LNCaP clone FGC (cell line): ENCODE results near the gene DHRS2.
A peak's percentile ranks its signal among the peaks of the same experiment; 100 is the strongest.

Experiments
- DNase-seq: peaks from one replicate; pipeline ENCODE4 v3.0.0-alpha.2; 2011; ENCODE audit warnings: low read depth
- H3K4me3 ChIP-seq: 2 replicates; pipeline ENCODE4 v1.5.1; 2011; ENCODE audit warnings: mild to moderate bottlenecking, low read depth, low read length, control low read depth
- TF ChIP-seq, protein P1 (sequence below): IDR thresholded peaks from 2 replicates; pipeline ENCODE4 v1.5.1; 2012; ENCODE audit warnings: mild to moderate bottlenecking; ENCODE audit not compliant: control insufficient read depth, insufficient read depth; ENCODE audit errors: extremely low read depth

DHRS2 gene

GRCh38 chr14:23639048-23639890, 3.1 kb downstream of the DHRS2 start:
- DNase-seq = no peak
- no peak overlapping the region for H3K4me3 ChIP-seq
- TF ChIP-seq, protein P1, sequence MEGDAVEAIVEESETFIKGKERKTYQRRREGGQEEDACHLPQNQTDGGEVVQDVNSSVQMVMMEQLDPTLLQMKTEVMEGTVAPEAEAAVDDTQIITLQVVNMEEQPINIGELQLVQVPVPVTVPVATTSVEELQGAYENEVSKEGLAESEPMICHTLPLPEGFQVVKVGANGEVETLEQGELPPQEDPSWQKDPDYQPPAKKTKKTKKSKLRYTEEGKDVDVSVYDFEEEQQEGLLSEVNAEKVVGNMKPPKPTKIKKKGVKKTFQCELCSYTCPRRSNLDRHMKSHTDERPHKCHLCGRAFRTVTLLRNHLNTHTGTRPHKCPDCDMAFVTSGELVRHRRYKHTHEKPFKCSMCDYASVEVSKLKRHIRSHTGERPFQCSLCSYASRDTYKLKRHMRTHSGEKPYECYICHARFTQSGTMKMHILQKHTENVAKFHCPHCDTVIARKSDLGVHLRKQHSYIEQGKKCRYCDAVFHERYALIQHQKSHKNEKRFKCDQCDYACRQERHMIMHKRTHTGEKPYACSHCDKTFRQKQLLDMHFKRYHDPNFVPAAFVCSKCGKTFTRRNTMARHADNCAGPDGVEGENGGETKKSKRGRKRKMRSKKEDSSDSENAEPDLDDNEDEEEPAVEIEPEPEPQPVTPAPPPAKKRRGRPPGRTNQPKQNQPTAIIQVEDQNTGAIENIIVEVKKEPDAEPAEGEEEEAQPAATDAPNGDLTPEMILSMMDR = no peak

DNA sequence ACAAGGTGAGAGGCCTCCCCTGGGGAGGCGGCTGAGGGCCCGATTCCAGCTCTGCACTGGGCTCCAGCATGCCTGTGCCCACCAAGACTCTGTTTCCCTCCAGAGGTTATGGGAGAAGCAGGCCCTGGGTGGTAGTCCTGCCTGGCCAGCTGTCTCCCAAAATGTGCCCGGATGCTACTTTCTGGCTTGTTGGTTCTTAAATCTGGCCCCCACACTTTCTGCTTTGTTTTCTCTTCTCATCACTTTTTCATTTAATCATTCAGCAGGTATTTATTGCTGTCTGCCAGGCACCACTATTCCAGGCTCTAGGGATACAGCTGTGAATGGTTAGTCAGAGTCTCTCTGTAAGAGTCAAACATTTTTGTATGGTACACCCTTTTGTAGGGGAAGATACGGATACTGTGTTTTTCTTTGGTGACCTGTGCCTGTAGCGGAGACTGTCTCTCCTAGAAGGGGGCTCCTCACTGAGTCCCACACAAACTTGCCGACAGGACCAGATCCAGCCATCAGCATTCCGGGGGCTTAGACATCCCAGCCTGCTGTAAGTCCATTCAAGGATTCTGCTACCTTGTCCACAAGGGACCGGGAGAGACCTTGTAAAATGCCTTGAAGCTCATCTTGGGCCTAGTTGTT, 3.8 kb downstream of the DHRS2 start:
- no peak for DNase-seq
- H3K4me3 ChIP-seq = no peak overlapping the region
- TF ChIP-seq, protein P1 = no peak

GRCh38 chr14:23640524-23641141, 4.5 kb downstream of the DHRS2 start:
- TF ChIP-seq, protein P1 = no peak
- peak; percentile 80 for DNase-seq
- no peak overlapping the region for H3K4me3 ChIP-seq

GRCh38 chr14:23641180-23641914, 5.2 kb downstream of the DHRS2 start:
- H3K4me3 ChIP-seq = no peak overlapping the region
- no peak for DNase-seq

GRCh38 chr14:23641915-23642588, 5.9 kb downstream of the DHRS2 start:
- TF ChIP-seq, protein P1 = no peak
- no peak overlapping the region for H3K4me3 ChIP-seq
- DNase-seq = no peak

More at GRCh38 chr14:23641180-23641914, 5.2 kb downstream of the DHRS2 start:
- TF ChIP-seq, protein P1 = no peak

DNA sequence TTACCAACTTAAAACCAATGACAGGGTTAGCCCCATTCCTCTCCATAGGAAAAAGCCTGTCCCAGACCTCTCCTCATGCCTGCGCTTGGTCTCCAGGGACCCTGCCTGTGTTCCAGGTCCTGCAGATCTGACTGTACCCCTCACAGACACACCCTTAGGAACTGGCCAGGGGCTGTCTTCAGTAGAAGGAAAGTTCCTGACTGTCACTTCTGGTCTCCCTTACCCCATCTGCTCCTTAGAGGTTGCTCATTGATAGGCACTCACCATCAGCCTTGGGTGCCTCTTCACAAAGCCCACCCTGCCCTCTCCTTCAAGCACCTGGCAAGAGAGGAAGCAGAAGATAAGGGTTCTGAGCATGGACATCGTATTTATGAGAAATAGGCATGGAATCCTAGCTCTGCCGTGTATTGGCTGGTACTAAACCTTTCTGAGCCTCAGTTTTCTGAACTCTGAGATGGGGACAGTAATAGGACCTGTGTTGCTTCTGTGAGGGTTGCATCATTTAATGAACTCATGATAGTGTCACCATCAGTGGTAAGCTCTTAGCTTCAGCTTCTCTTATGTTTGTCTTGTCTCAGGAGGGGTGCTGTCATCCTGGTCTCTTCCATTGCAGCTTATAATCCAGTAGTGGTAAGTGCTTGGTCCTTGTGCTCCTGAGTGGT, 7.5 kb downstream of the DHRS2 start:
- TF ChIP-seq, protein P1 = no peak
- no peak overlapping the region for H3K4me3 ChIP-seq
- no peak for DNase-seq
